Measurements from ENCODE around the gene CAPN10.

- TF ChIP-seq TAF1 (IDR thresholded peaks at IDR 0.05; ENCODE audit: borderline replicate concordance, low read depth, low read length) (no peak), POLR2A (IDR thresholded peaks at IDR 0.05; ENCODE audit: low read depth, low read length) (no peak)
These were observed 2.8 kb upstream of the CAPN10 start for GRCh38 chr2:240583774-240584173.

Data from GM12892 (cell line).